Hippocampal formation (tissue), 2 donors: Measurements from ENCODE around the gene SPHK2.

Source experiments
- DNase-seq, 2 donors: peaks; one replicate each; lab custom pipeline; 2025; lab: John Stamatoyannopoulos, UW

The SPHK2 gene

DNA sequence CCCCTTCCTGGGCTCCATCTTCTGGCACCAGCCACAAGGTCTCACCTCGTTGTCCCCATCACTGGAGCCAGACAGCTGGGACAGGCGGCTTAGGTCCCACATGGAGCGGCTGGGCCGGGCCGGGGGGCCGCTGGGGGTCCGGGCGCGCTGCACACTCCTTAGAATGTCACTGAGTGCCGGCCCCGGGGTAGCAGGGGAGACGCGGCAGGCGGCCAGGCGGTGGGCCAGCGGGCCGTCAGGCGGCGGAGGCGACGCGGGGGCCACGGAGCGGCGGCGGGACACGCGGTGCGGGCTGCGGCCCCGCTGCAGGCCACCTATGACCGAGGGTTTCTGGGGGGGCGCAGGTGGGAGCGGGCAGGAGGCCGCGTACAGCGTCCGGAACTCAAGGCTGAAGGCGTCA, 15.9 kb upstream of the SPHK2 start:
- DNase-seq: no peak

DNA sequence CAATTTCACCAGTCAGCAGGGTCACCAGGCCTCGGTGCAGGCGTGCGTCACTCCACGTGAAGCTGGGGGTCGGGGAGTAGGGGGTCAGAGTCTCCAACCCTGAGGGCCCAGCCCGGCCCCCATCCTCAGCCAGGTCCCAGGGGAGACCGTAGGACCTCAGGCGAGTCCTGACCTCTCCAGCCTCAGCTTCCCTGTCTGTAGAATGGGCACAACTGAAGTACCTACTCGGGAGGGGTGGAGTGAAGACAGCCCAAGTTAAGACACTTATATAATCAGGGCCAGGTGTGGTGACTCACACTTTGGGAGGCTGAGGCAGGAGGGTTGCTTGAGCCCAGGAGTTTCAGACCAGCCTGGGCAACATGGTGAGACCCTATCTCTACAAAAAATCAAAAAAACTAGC, 15.5 kb upstream of the SPHK2 start:
- no peak for DNase-seq

DNA sequence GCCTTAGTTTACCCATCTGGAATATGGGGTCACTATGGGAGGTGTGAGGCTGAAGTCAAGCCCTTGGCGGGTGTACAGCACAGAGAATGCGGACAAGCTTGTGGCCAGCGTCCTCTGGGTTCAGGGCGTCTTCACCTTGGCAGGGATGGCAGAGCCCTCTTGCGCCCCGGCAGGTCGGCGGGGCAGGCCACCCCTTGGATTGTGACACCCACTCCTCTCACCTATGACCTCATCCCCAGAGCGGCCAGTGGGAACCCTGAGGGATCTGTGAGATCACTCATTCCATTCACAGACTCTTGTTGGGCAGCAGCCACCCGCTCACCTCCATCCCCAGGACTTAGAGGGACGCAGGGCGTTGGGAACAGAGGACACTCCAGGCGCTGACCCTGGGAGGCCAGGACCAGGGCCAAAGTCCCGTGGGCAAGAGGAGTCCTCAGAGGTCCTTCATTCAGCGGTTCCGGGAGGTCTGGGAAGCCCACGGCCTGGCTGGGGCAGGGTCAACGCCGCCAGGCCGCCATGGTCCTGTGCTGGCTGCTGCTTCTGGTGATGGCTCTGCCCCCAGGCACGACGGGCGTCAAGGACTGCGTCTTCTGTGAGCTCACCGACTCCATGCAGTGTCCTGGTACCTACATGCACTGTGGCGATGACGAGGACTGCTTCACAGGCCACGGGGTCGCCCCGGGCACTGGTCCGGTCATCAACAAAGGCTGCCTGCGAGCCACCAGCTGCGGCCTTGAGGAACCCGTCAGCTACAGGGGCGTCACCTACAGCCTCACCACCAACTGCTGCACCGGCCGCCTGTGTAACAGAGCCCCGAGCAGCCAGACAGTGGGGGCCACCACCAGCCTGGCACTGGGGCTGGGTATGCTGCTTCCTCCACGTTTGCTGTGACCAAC, 12.6 kb upstream of the SPHK2 start, which contains the start of gene SPACA4:
SPACA4 (plus strand) TSS at position 280 of the 896 bp plus-strand sequence; CDS start at position 517, 237 bp downstream.
- DNase-seq: no peak

DNA sequence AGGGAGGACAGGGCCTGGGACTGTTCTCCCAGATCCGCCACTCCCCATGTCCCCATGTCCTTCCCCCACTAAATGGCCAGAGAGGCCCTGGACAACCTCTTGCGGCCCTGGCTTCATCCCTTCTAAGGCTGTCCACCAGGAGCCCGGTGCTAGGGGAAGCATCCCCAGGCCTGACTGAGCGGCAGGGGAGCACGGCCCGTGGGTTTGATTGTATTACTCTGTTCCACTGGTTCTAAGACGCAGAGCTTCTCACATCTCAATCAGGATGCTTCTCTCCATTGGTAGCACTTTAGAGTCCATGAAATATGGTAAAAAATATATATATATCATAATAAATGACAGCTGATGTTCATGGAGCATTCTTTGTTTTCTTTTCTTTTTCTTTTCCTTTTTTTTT, 11.9 kb upstream of the SPHK2 start:
- no peak for DNase-seq

DNA sequence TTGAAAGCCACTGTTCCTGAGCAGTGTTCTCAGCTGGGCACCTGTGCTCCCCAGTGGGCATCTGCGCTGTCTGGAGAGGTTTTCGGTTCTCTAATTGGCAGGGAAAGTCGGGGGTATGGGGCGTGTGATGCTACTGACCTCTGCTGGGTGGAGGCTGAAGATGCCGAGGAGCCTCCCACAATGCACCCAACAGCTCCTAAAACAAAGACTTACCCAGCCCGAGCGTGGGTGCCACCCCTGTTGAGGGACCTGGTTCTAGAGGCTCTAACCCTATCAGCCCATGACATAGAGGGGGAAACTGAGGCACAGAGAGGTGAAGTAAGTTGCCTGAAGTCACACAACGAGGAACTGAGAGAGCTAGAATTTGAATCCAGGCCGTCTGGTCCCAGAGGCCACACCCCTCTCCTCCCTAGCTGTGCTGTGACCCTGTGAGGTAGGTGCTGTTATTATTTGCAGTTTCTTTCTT, 10.5 kb upstream of the SPHK2 start:
- no peak for DNase-seq

DNA sequence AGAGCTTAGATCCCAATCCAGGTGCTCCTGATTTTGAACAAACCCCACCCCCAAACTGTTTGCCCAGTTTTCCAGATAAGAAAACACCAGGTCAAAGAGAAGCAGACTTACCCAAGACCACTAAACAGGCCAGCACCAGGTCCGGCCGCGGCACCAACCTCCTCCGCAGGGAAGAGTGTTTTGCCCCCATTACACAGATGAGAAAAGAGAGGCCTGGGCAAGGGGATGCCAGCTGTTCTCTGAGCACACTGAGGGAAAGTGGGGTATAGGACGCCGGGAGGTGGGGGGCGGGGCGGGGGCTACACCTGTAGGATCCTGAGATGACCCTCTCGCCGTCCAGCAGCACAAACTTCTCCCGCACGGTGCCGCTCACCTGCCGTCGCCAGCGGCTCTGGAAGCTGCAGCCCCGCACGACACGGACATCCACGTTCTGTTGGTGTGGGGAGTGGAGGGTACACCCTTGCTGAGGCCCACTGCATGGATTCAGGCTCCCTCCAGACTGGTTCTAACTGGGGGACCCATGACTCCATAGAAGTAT, 9.7 kb upstream of the SPHK2 start:
- no peak for DNase-seq

GRCh38 chr19:48611872-48612271, 7.4 kb upstream of the SPHK2 start:
- no peak for DNase-seq

- peak in 1 of 2 donors; percentile 27 for DNase-seq
Observed at GRCh38 chr19:48613024-48613851, 6.1 kb upstream of the SPHK2 start.

DNA sequence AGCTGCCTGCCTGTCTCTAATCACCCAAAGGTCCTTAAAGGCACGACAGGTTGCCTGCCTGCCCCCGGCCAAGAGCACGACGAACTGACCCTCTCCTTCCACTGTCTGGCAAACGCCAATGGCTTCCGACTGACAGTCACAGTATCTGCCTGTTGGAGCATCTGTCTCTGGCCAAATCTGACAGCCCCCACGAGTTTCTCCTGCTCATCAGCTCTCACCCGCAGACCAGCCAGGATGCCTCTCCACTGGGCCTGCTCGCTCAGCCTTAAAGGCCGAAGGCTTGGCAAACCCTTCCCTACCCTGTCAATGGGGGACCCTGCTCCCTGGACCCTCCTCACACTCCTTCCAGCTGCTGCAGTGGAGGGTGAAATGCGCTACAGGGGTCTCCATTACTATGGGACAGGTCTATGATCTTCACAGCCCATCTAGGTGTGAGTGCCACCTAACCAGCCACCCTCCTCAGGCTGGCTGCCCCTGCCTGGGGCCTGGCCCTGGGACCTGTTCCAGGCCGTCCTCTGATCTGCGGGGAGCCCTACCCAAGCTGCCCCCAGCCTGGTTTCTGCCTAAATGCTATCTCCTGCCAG, 5.4 kb upstream of the SPHK2 start:
- no peak for DNase-seq

- no peak for DNase-seq
Observed at GRCh38 chr19:48614436-48615230, 4.7 kb upstream of the SPHK2 start, which contains the start of gene FAM83E. FAM83E (minus strand) TSS chr19:48615076; CDS start chr19:48613372, 1,704 bp downstream.

- DNase-seq: no peak
Observed at GRCh38 chr19:48615231-48616040, 3.9 kb upstream of the SPHK2 start.

DNA sequence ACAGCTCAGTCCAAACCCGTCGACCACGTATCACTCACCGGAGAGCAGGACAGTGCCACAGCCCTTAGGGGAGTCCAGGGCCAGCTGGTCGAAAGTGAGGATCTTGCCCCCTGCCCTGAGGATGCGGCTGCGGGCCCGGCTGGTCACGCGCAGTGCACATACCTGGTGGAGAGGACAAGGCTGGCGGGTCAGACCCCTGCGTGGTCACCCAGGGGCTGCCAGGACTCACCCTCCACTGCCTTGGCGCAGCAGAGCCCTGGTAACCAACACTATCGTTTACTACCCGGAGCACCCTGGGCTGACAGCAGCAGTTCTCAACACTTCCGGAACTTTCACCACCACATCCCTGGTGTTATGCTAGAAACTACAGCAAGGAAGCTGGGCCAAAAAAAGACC, 3.3 kb upstream of the SPHK2 start:
- no peak for DNase-seq

GRCh38 chr19:48616491-48617056, 2.7 kb upstream of the SPHK2 start:
- DNase-seq: no peak

- DNase-seq: no peak
Observed at GRCh38 chr19:48617146-48617937, 2.0 kb upstream of the SPHK2 start.

- no peak for DNase-seq
Observed at GRCh38 chr19:48618278-48618915, 909 bp upstream of the SPHK2 start.

DNA sequence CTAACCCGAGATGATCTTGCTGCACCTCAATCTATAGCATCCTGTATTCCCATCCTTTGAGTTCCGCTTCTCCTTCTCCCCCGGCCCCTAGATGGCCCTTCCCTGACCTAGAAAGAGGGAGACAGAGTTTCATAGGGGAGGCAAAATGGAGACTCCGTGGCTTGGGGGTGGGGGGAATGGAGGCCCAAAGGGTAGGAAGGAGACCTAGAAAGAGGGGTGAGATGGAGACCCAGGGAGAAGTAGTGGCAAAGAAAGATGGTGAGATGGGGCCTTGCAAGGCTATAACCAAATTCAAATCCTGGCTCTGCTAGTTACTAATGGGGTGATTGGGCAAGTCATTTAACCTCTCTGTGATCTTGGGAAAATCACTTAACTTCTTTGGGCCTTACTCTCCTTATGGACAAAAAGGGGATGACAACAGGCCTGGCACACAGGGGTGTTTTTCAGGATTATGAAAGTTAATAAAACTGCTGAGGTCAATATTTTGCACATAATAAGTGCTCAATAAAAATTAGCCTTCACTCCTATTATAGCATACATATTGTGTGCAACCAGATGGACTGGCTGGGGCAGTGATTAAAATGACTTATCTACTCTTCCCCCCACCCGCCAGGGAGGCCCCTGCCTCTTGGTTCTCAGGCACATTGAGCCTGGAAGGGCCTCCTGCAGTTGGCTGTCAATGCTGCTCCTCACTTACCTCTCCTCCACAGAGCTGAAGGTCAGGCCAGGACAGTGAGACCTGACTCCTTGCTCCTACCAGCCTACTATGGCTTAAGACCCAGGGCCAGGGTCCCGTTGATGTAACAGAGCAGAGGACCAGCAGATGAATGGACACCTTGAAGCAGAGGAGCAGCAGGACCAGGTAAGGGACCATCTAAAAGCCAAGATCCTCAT, 633 bp downstream of the SPHK2 start:
- DNase-seq: no peak

DNA sequence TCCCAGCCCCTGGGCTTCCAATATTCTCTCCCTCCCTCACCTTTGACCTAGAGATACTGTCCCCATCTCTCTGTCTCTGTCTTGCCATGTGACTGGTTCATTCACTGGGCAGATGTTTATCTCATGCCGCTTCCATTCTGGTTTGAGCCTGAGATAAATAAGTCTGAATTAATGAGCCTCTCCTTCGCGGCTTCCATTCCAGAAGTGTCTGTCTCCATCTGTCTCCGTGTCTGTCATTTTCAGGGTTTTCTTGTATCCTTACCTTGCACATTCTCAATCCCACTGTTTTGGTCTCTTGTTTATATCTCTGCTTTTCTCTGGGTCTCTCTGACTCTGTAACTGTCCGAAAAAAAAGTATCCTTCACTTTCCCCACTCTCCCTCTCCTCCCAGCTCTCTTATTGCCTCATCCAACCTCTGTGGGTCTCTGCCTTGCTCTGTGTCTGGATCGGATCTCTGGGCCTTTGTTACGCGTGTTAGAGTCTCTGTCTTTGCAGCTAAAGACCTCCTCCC, 4.3 kb downstream of the SPHK2 start:
- DNase-seq: no peak
